Measurements from ENCODE around the gene MTRFR.

DNA sequence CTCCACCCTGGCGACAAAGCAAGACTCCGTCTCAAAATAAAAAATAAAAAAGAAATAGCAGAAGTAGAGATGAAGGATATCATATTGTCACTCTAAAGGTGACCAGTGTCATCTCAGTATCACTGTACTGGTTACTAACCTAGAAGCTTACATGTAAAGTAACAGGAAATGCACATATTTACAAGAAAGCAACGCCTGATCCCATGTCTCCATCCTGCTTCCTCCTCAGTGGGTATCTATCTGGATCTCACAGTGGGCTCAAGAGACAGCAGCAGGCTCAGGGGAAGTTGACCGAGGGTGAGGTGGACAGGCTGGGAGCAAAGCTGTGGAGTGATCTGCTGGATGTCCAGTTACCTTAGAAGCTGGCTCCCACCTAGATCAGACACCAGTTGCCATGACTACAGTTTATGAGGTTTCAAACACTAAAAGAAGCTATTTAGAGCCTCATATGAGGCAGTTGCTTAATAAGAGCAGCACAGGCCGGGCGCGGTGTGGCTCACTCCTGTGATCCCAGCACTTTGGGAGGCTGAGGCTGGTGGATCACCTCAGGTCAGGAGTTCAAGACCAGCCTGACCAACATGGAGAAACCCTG is 10.5 kb downstream of the MTRFR start:
- TF ChIP-seq, protein P1, sequence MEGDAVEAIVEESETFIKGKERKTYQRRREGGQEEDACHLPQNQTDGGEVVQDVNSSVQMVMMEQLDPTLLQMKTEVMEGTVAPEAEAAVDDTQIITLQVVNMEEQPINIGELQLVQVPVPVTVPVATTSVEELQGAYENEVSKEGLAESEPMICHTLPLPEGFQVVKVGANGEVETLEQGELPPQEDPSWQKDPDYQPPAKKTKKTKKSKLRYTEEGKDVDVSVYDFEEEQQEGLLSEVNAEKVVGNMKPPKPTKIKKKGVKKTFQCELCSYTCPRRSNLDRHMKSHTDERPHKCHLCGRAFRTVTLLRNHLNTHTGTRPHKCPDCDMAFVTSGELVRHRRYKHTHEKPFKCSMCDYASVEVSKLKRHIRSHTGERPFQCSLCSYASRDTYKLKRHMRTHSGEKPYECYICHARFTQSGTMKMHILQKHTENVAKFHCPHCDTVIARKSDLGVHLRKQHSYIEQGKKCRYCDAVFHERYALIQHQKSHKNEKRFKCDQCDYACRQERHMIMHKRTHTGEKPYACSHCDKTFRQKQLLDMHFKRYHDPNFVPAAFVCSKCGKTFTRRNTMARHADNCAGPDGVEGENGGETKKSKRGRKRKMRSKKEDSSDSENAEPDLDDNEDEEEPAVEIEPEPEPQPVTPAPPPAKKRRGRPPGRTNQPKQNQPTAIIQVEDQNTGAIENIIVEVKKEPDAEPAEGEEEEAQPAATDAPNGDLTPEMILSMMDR (IDR thresholded peaks at IDR 0.05; ENCODE audit: extremely low read depth in 1 of 2, insufficient read depth in 1 of 2, low read depth in 1 of 2, low read length in 2 of 2) = no peak
- TF ChIP-seq GATA2 (IDR thresholded peaks at IDR 0.05; ENCODE audit: insufficient read depth, insufficient read length, low read depth, low read length) (no peak), POLR2AphosphoS5 (IDR thresholded peaks at IDR 0.05; ENCODE audit: insufficient read depth, low read depth, low read length) (no peak), POLR2A (IDR thresholded peaks at IDR 0.05; ENCODE audit: low read depth, low read length) (no peak), EZH2 (IDR thresholded peaks at IDR 0.05; ENCODE audit: borderline replicate concordance, low read depth, low read length, severe bottlenecking) (no peak), FOS (IDR thresholded peaks at IDR 0.05; ENCODE audit: borderline replicate concordance, insufficient read depth, low read length) (no peak), MYC (IDR thresholded peaks at IDR 0.05; ENCODE audit: low read depth, low read length) (no peak), JUN (IDR thresholded peaks at IDR 0.05; ENCODE audit: borderline replicate concordance, insufficient read depth, insufficient read length, low read depth) (no peak)
- TF ChIP-seq, protein P2, sequence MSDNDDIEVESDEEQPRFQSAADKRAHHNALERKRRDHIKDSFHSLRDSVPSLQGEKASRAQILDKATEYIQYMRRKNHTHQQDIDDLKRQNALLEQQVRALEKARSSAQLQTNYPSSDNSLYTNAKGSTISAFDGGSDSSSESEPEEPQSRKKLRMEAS (IDR thresholded peaks at IDR 0.05; ENCODE audit: insufficient read depth, insufficient read length) = no peak
